HEK293 (cell line): ENCODE results near the gene CCER1.

ENCODE experiments used
- CTCF ChIA-PET: fragments of 350-600 bp; formaldehyde crosslinking; extraction: SDS; loops from one replicate; lab custom pipeline; 2021; ENCODE audit warnings: antibody characterized with exemption; lab: Yijun Ruan, JAX
- POLR2A ChIA-PET: fragments of 300-600 bp; formaldehyde crosslinking; extraction: SDS; loops from one replicate; lab custom pipeline; 2020; ENCODE audit warnings: antibody characterized with exemption, inconsistent platforms; lab: Yijun Ruan, JAX
- H3K27ac ChIP-seq: fragments of 200-500 bp; sonication (Bioruptor generic); 2 replicates; pipeline ENCODE4 v1.5.1; 2014; ENCODE audit warnings: low read depth, low read length, control low read depth, inconsistent platforms; ENCODE audit errors: extremely low read depth
- H3K36me3 ChIP-seq, 2 experiments: fragments of 200-500 bp in 1 of 2; sonication (Bioruptor generic) in 1 of 2; 1 replicate in 1 of 2; 2 replicates in 1 of 2; pipeline ENCODE4 v1.5.1; 2014 to 2017; ENCODE audit warnings: inconsistent platforms in 2 of 2, low read length in 2 of 2; ENCODE audit not compliant: control insufficient read depth in 2 of 2, insufficient read depth in 1 of 2
- H3K4me1 ChIP-seq: fragments of 200-500 bp; sonication (Bioruptor generic); 2 replicates; pipeline ENCODE4 v1.5.1; 2014; ENCODE audit warnings: mild to moderate bottlenecking, low read length, inconsistent platforms; ENCODE audit not compliant: control insufficient read depth, insufficient read depth
- H3K4me3 ChIP-seq: 2 replicates; pipeline ENCODE4 v1.5.1; 2011; ENCODE audit warnings: low read depth, mild to moderate bottlenecking, control low read depth, low read length, moderate library complexity
- H3K9me3 ChIP-seq: fragments of 200-500 bp; sonication (Bioruptor generic); 2 replicates; pipeline ENCODE4 v1.5.1; 2014; ENCODE audit warnings: low read depth, low read length, inconsistent platforms; ENCODE audit not compliant: control insufficient read depth, insufficient read depth
- INSM2 ChIP-seq: fragments of 450-650 bp; formaldehyde crosslinking; IDR thresholded peaks from 2 replicates; pipeline ENCODE4 v1.5.1; 2016; ENCODE audit warnings: missing biosample characterization, missing genetic modification characterization
- KLF8 ChIP-seq: fragments of 450-650 bp; formaldehyde crosslinking; IDR thresholded peaks from 2 replicates; pipeline ENCODE4 v1.5.1; 2016; ENCODE audit warnings: missing biosample characterization, missing genetic modification characterization
- RBAK ChIP-seq: fragments of 450-650 bp; formaldehyde crosslinking; IDR thresholded peaks from 2 replicates; pipeline ENCODE4 v1.5.1; 2016; ENCODE audit warnings: missing biosample characterization, missing genetic modification characterization
- REST ChIP-seq: fragments of 450-650 bp; formaldehyde crosslinking; IDR thresholded peaks from 2 replicates; pipeline ENCODE4 v1.5.1; 2016; ENCODE audit warnings: missing biosample characterization, missing genetic modification characterization
- SCRT1 ChIP-seq: fragments of 450-650 bp; formaldehyde crosslinking; IDR thresholded peaks from 2 replicates; pipeline ENCODE4 v1.5.1; 2016; ENCODE audit warnings: missing biosample characterization, missing genetic modification characterization, borderline replicate concordance
- SETDB1 ChIP-seq: IDR thresholded peaks from one replicate; pipeline ENCODE4 v1.6.1; 2017; ENCODE audit warnings: mild to moderate bottlenecking, low read length, moderate library complexity, mixed read lengths; ENCODE audit not compliant: insufficient read length
- ZBTB49 ChIP-seq: fragments of 450-650 bp; formaldehyde crosslinking; IDR thresholded peaks from 2 replicates; pipeline ENCODE4 v1.5.1; 2016; ENCODE audit warnings: missing biosample characterization, missing genetic modification characterization, low read depth
- ZBTB7A ChIP-seq: fragments of 450-650 bp; formaldehyde crosslinking; IDR thresholded peaks from 2 replicates; pipeline ENCODE4 v1.5.1; 2016; ENCODE audit warnings: low read depth, missing biosample characterization, missing genetic modification characterization
- ZNF114 ChIP-seq: fragments of 450-650 bp; formaldehyde crosslinking; IDR thresholded peaks from 2 replicates; pipeline ENCODE4 v1.5.0; 2017; ENCODE audit warnings: missing biosample characterization, missing genetic modification characterization
- ZNF121 ChIP-seq: fragments of 450-650 bp; formaldehyde crosslinking; IDR thresholded peaks from 2 replicates; pipeline ENCODE4 v1.5.1; 2016; ENCODE audit warnings: missing biosample characterization, missing genetic modification characterization
- ZNF174 ChIP-seq: fragments of 450-650 bp; formaldehyde crosslinking; IDR thresholded peaks from 2 replicates; pipeline ENCODE4 v1.5.0; 2017; ENCODE audit warnings: missing biosample characterization, mild to moderate bottlenecking, missing genetic modification characterization
- ZNF184 ChIP-seq: fragments of 450-650 bp; IDR thresholded peaks from 2 replicates; pipeline ENCODE4 v1.5.1; 2018; ENCODE audit warnings: missing biosample characterization, mild to moderate bottlenecking, missing genetic modification characterization
- ZNF221 ChIP-seq: fragments of 450-650 bp; formaldehyde crosslinking; IDR thresholded peaks from 2 replicates; pipeline ENCODE4 v1.5.1; 2017; ENCODE audit warnings: missing biosample characterization, missing genetic modification characterization, borderline replicate concordance
- ZNF239 ChIP-seq: fragments of 450-650 bp; formaldehyde crosslinking; IDR thresholded peaks from 2 replicates; pipeline ENCODE4 v1.5.1; 2016; ENCODE audit warnings: missing biosample characterization, missing genetic modification characterization
- ZNF335 ChIP-seq: fragments of 450-650 bp; formaldehyde crosslinking; conservative IDR thresholded peaks from 2 replicates; pipeline ENCODE4 v1.5.1; 2016; ENCODE audit warnings: missing biosample characterization, missing genetic modification characterization
- ZNF423 ChIP-seq: fragments of 450-650 bp; formaldehyde crosslinking; IDR thresholded peaks from 2 replicates; pipeline ENCODE4 v1.5.1; 2016; ENCODE audit warnings: missing biosample characterization, missing genetic modification characterization
- ZNF585B ChIP-seq: fragments of 450-650 bp; formaldehyde crosslinking; IDR thresholded peaks from 2 replicates; pipeline ENCODE4 v1.5.1; 2016; ENCODE audit warnings: missing biosample characterization, missing genetic modification characterization
- ZNF624 ChIP-seq: fragments of 450-650 bp; formaldehyde crosslinking; IDR thresholded peaks from 2 replicates; pipeline ENCODE4 v1.5.1; 2017; ENCODE audit warnings: missing biosample characterization, missing genetic modification characterization
- ZNF654 ChIP-seq: fragments of 450-650 bp; formaldehyde crosslinking; IDR thresholded peaks from 2 replicates; pipeline ENCODE4 v1.5.1; 2016; ENCODE audit warnings: low read depth, missing biosample characterization, missing genetic modification characterization
- ZNF701 ChIP-seq: fragments of 450-650 bp; formaldehyde crosslinking; IDR thresholded peaks from 2 replicates; pipeline ENCODE4 v1.5.1; 2016; ENCODE audit warnings: missing biosample characterization, missing genetic modification characterization
- ZNF777 ChIP-seq: fragments of 450-650 bp; formaldehyde crosslinking; IDR thresholded peaks from 2 replicates; pipeline ENCODE4 v1.5.1; 2017; ENCODE audit warnings: missing biosample characterization, missing genetic modification characterization, borderline replicate concordance
- ZNF791 ChIP-seq: fragments of 450-650 bp; formaldehyde crosslinking; IDR thresholded peaks from 2 replicates; pipeline ENCODE4 v1.5.1; 2016; ENCODE audit warnings: missing biosample characterization, missing genetic modification characterization
- ZXDB ChIP-seq: fragments of 450-650 bp; formaldehyde crosslinking; IDR thresholded peaks from 2 replicates; pipeline ENCODE4 v1.5.1; 2016; ENCODE audit warnings: missing biosample characterization, missing genetic modification characterization

The CCER1 gene

GRCh38 chr12:90982170-90982569 is 27.2 kb upstream of the CCER1 start:
- TF ChIP-seq ZNF239 (no peak), ZNF791 (tag by site-specific recombination) (no peak), ZNF777 (no peak), ZBTB49 (tag by site-specific recombination) (no peak), ZNF121 (tag by site-specific recombination) (no peak), ZNF701 (tag by site-specific recombination) (no peak)
- H3K27ac ChIP-seq: no peak overlapping the region
- POLR2A ChIA-PET: no interaction called here
- no peaks in the 10 kb centered on the region for H3K36me3 ChIP-seq
- H3K4me1 ChIP-seq: no peaks in the 10 kb centered on the region
- 0 out of 2 replicates have a peak, but pooled peaks cover 2% of the 10 kb centered on the region for H3K9me3 ChIP-seq
- H3K4me3 ChIP-seq: no peak overlapping the region
- CTCF ChIA-PET: interaction anchor here (1.4 to 5.3 kb wide), 2 partner anchors 128 to 373 kb away, joined by 3 to 84 read pairs; partner anchors contain the start of gene LUM

GRCh38 chr12:90979951-90980350 is 25.0 kb upstream of the CCER1 start:
- POLR2A ChIA-PET: no interaction called here

More at GRCh38 chr12:90979951-90980350, 25.0 kb upstream of the CCER1 start:
- TF ChIP-seq SETDB1 (no peak), ZNF624 (tag by site-specific recombination) (no peak), INSM2 (tag by site-specific recombination) (no peak), REST (no peak), ZBTB7A (no peak), ZNF114 (tag by site-specific recombination) (no peak), ZNF174 (tag by site-specific recombination) (no peak), ZXDB (tag by site-specific recombination) (no peak), ZNF701 (tag by site-specific recombination) (no peak), ZNF221 (no peak), ZNF585B (tag by site-specific recombination) (no peak), ZNF335 (tag by site-specific recombination) (no peak), ZNF654 (no peak), SCRT1 (tag by site-specific recombination) (no peak), RBAK (tag by site-specific recombination) (no peak), ZNF423 (tag by site-specific recombination) (no peak), KLF8 (tag by site-specific recombination) (no peak), ZNF184 (no peak)
- Histone ChIP-seq H3K27ac (no peak overlapping the region), H3K9me3 (no peaks in the 10 kb centered on the region), H3K4me1 (no peaks in the 10 kb centered on the region), H3K4me3 (no peak overlapping the region), H3K36me3 (no peaks in the 10 kb centered on the region)
- CTCF ChIA-PET: interaction anchor here (0.8 to 5.3 kb wide), 7 partner anchors 9 to 401 kb away, joined by 3 to 84 read pairs (median 4); partner anchors contain the start of gene LUM
